GM12874 (cell line): ENCODE measurements around the gene ZNF532.

Experiments used
- TF ChIP-seq, protein P1 (sequence below): IDR thresholded peaks from 2 replicates; pipeline ENCODE4 v1.5.1; 2011; ENCODE audit warnings: low read depth, mild to moderate bottlenecking, control low read depth, low read length, moderate library complexity; ENCODE audit not compliant: insufficient read depth

Gene ZNF532

DNA sequence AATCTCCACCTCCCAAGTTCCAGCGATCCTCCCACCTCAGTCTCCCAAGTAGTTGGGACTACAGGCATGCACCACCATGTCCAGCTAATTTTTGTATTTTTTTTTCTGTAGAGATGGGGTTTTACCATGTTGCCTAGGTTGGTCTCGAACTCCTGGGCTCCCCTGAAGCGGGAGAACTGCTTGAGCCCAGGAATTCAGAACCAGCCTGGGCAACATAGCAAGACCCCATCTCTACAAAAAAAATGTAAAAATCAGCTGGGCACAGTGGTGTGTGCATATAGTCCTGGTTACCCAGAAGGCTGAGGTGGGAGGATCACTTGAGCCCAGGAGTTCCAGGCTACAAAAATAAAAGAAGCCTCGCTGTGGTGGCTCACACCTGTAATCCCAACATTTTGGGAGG is 12.0 kb upstream of the ZNF532 start:
- TF ChIP-seq, protein P1, sequence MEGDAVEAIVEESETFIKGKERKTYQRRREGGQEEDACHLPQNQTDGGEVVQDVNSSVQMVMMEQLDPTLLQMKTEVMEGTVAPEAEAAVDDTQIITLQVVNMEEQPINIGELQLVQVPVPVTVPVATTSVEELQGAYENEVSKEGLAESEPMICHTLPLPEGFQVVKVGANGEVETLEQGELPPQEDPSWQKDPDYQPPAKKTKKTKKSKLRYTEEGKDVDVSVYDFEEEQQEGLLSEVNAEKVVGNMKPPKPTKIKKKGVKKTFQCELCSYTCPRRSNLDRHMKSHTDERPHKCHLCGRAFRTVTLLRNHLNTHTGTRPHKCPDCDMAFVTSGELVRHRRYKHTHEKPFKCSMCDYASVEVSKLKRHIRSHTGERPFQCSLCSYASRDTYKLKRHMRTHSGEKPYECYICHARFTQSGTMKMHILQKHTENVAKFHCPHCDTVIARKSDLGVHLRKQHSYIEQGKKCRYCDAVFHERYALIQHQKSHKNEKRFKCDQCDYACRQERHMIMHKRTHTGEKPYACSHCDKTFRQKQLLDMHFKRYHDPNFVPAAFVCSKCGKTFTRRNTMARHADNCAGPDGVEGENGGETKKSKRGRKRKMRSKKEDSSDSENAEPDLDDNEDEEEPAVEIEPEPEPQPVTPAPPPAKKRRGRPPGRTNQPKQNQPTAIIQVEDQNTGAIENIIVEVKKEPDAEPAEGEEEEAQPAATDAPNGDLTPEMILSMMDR = no peak

DNA sequence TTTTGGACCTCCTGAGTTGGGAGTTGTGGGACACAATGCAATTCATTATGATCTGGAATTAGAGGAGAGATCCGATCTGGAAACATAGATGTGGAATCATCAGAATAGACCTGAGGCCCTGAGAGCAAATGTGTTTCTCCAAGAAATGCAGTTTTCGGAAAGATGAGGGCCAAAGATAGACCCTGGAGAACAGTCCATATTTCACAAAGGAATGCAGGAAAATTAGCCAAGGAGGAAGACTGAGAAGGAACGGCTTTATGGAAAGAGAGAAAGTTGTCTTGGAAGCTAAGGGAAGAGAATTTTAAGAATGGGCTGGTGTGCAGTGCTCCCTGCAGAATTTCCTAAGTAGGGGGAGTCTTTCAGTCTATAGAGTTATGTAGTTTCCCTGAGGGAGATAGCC is 11.1 kb upstream of the ZNF532 start:
- TF ChIP-seq, protein P1 = no peak

DNA sequence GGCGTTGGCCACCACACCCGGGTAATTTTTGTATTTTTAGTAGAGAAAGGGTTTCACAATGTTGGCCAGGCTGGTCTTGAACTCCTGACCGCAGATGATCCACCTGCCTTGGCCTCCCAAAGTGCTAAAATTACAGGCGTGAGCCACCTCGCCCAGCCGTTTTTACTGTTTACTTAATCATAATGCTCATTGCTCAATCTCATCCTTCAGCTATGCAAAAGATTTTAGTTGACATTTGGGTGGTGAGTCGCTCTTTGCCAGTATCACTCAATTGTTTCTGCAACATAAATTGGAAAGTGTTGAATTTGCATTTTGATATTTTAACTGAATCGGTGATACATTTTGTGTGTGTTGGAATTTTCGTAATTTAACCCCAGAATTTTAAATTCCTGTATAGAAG is 7.8 kb upstream of the ZNF532 start:
- TF ChIP-seq, protein P1 = no peak

DNA sequence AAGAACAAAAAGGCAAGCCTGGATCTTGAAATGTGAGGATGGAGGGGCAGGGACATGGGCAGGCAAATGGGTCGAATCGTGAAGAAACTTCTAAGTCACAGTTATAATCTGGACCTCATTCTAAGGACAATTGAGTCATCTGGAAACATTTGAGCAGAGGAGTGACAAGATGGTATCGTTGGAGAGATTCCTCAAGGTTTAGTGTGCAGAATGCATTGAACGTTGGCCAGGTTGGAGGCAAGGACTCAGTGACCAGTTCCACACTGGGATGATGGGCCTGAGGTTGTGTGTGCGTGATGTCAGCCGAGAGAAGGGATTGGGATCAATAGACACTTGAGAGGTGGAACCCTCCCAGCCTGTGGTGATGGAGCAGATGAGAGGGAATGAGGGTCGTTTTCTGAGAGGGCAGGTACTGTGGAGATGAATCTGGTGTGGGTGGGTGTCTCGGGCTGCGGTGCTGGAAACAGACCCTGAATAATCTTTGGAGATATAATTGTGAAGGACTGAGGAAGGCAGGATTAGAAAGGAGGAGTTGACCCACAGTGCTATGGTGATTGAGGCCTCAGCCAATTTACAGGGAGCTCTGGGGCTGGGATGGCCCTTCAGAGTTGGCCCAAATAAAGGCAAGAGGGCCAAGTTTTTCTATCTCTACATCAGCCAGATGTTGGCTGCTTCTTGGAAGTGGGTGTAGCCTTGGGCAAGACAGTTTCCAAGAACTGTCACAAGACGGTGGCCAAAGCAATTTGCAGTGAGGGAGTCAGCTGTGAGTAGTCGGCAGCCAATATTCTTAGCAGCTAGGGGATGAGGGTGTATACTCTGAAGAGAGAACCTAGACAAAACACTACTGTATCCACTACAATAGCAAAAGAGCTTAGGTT is 5.8 kb upstream of the ZNF532 start:
- TF ChIP-seq, protein P1 = no peak

DNA sequence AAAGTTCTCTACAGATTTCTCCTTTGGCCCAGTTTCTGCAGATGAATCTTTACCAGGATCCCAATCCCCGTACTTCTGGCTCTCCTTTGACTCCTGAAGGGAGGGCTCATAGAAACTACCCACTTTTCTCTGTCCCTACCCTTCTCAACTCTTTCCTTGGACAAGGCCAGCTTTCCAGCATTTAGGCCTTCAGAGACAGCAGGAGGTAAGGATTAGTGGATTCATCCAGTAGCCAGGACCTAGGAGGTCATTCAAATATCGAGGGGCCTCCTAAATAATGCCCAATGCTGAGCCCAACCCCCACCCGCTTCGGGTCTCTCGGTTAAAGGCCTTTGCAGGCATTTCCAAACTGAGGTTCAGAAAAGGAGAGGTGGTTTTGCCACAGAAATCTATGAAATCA is 4.8 kb upstream of the ZNF532 start:
- TF ChIP-seq, protein P1 = no peak

DNA sequence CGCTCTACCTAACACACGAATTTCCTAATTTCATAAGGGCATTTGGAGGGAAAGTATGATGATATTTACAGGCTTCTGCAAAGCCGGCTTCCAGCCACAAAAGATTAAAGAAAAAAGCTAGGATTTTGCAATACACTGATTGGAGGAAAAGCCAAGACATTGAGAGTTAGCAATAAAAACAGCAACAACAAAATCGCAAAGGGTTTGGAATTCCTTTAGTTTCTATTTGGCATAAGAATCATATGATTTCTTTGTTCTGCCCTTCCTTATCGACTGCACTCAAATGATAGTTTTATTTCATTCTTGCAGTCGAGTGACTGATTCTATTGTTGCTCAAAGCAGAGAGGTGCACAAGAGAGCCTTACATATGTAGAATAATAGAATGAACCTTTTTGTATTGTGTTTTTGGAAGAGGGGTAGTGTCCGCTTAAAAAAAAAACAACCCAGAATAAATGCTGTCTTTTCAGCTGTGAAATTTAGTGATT is 3.9 kb upstream of the ZNF532 start:
- TF ChIP-seq, protein P1 = no peak

DNA sequence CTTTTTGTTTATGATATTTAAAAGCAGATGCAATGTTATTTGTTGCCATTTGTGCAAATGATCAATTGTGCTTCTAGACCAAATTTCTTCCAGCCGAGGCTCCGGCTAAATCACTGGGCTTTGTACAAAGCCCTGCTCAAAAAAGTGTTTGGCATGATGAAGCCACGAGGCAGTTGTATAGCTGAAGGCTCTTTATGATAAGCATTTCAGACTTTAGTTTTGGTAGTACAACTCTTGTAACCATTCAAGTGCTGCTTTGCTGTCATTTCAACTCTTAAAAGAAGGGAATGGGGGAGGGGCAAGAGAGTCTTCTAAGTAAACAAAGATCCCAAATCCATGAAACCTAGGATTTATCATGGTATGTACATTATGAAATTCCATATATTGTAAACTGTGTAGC is 3.3 kb upstream of the ZNF532 start:
- TF ChIP-seq, protein P1 = no peak
